ENCODE data around the gene DHRS1.

Gene DHRS1

DNA sequence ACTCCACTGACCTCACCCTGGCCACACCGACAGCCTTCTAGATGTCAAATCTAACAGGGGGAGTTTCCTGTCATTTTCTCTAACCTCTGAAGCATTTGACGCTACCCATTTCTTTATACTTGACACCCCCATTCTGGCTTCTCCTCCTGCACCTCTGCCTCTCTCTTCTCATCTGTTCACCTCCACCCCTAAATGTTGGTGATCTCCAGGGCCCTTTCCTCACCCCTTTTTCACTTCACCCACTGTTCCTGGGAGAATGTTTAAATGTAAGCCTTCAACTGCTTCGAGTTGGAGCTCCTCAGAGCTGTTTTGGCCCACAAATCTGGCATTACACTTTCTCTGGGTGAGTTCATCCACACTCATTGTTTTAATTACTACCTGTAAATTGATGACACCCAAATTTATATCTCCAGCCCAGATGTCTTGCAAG is 27.7 kb downstream of the DHRS1 start:
- DNase-seq = no peak

DNA sequence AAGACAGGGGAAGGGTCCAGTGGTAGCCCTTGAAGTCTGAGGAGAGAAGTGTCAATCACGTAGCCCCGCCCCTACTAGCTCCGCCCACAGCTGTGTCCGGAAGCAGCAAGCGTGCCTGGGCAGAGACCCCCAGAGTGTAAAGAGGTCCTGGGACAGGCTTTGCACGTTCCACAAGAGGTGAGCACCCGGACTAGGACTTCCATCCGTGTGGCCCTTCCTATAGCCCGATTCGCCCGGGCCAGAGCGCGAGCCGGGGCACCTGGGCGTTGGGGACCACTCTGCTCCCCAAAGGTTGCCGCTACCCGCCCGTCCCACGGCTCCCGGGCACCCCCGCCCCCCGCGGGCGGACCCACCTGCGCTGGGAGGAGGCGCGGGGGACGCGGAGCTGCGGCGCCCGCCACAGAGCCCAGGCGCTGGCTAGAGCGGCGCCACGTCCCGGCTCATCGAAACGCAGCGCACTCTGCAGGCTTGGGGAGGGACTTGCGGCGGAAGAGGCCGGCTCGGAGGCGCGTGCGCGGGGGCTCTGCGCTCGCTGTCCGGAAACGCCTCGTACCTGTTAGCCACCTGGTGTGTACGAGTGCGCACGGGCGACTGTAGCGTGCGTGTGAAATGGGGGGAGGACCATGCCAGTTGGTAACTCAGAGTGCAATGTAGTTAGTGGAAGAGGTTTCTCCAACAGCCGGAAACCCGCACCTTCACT is 28.3 kb downstream of the DHRS1 start, which contains the start of gene RABGGTA:
Gene RABGGTA, minus strand, starts transcription at position 464 of the 700 bp plus-strand sequence. CDS start 482 bp downstream, outside the sequence.
- in situ Hi-C loops (cut with HindIII; ENCODE audit: low pct_ligation_motif_present, low pct_unique_long_range_greater_than_20kb, low sequenced_read_pairs) = no loop called here
- peak; percentile 87 for DNase-seq

More for the DNA sequence above, 27.7 kb downstream of the DHRS1 start:
- in situ Hi-C loops (cut with HindIII; ENCODE audit: low pct_ligation_motif_present, low pct_unique_long_range_greater_than_20kb, low sequenced_read_pairs) = no loop called here

- in situ Hi-C loops (cut with HindIII; ENCODE audit: low pct_ligation_motif_present, low pct_unique_long_range_greater_than_20kb, low sequenced_read_pairs) = no loop called here
- no peak for DNase-seq
Observed at GRCh38 chr14:24270537-24271133, 28.9 kb downstream of the DHRS1 start.

DNA sequence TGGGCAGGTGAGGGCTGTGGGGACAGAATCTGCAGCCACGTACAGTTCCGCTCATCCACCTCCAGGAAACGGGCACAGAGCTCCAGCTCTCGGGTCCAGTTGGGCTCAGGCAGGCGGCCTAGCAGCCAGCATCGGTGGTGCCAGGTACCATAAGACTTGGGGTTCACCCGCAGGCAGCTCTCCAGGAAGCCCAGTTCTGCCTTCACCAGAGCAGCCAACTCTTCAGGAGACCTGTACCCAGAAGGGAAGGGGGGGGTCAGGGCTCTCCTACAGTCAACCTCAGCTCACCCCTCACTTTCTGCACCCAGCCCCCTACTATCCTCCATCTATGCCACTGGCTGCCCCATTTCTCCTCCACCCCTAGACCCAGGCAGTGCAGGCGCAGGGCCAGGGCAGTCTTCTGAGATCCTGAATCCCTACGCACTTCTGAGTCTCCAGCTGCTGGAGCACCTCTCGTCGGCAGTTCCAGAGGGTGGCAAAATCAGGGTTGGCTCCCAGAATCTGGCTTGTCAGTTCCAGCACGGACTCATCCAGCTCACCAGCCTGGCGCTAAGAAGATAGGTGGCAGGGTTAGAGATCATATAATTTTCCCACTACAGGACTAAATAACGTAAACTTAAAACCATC is 29.6 kb downstream of the DHRS1 start:
- in situ Hi-C loops (cut with HindIII; ENCODE audit: low pct_ligation_motif_present, low pct_unique_long_range_greater_than_20kb, low sequenced_read_pairs) = no loop called here
- no peak for DNase-seq

GRCh38 chr14:24269368-24269767 is 30.2 kb downstream of the DHRS1 start:
- in situ Hi-C loops (cut with HindIII; ENCODE audit: low pct_ligation_motif_present, low pct_unique_long_range_greater_than_20kb, low sequenced_read_pairs) = no loop called here
- no peak for DNase-seq

- DNase-seq = no peak
- in situ Hi-C loops (cut with HindIII; ENCODE audit: low pct_ligation_motif_present, low pct_unique_long_range_greater_than_20kb, low sequenced_read_pairs) = no loop called here
Observed at GRCh38 chr14:24268225-24268624, 31.4 kb downstream of the DHRS1 start.

- no peak for DNase-seq
- in situ Hi-C loops (cut with HindIII; ENCODE audit: low pct_ligation_motif_present, low pct_unique_long_range_greater_than_20kb, low sequenced_read_pairs) = no loop called here
Observed at GRCh38 chr14:24267516-24267915, 32.1 kb downstream of the DHRS1 start.

DNA sequence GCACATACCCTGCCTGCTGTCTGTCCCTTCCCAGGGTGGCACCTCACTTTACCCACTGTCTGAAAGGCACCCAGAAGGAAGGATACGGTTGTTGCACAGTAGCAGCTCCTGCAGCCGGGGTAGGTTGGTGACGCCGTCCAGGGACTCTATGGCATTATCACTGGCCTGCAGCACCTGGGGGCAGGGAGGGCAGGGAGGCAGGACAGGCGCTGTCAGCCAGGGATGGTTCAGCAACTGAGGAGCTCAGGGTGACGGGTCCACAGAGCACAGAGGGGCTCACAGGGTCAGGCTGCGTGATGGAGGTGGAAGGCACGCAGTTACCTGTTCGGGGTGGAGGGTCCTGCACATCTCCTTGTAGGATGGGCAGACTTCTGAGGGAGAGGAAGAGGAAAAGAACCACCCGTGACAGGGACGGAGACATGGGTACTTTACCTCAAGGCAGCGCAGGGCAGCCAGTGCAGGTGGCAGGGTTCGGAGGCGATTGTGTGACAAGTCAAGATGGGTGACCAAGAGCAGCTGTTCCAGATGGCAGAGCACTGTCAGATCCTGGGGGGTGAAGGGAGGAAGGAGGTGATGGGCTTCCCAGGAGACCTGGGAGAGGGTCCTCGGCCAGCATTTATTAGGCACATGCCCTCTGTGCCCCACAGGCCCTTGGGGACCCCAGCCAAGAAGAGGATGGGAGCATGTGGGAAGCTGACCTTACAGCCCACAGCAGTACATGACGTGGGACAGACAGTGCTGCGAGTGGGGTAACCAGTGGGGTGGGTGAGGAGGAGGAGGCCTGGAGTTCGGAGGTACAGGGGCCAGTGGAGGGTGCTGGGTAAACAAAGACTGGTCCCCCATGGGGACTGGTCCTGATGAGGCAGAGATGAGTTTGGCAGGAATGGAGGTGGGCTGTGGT is 33.0 kb downstream of the DHRS1 start:
- no peak for DNase-seq
- in situ Hi-C loops (cut with HindIII; ENCODE audit: low pct_ligation_motif_present, low pct_unique_long_range_greater_than_20kb, low sequenced_read_pairs) = no loop called here

- DNase-seq = no peak
- in situ Hi-C loops (cut with HindIII; ENCODE audit: low pct_ligation_motif_present, low pct_unique_long_range_greater_than_20kb, low sequenced_read_pairs) = no loop called here
Observed at GRCh38 chr14:24264298-24264697, 35.3 kb downstream of the DHRS1 start.

DNA sequence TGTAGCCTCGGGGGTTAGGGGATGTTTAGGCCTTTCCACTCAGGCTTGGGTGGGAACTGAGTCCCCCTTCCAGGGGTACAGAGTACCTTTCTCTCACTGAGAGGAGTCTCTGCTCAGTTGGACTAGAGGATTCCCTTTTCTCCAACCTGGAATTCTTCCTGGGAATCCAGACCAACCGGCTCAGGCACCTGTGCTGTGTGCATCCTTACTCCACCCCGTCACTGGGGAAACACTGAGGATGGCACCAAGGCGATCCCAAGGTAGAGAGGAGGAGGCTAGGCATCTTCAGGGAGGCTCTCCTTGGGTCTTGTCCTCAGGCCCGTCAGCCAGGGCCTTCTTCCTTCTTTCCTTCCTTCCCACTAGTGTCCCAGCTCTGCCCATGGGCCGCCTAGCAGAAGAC is 35.7 kb downstream of the DHRS1 start:
- in situ Hi-C loops (cut with HindIII; ENCODE audit: low pct_ligation_motif_present, low pct_unique_long_range_greater_than_20kb, low sequenced_read_pairs) = no loop called here
- no peak for DNase-seq

GRCh38 chr14:24262821-24263733 is 36.5 kb downstream of the DHRS1 start, which contains the start of gene TGM1:
TGM1 (minus strand) TSS chr14:24263177; CDS start chr14:24262352, 825 bp downstream.
- in situ Hi-C loops (cut with HindIII; ENCODE audit: low pct_ligation_motif_present, low pct_unique_long_range_greater_than_20kb, low sequenced_read_pairs) = no loop called here
- no peak for DNase-seq

GRCh38 chr14:24261969-24262327 is 37.6 kb downstream of the DHRS1 start:
- in situ Hi-C loops (cut with HindIII; ENCODE audit: low pct_ligation_motif_present, low pct_unique_long_range_greater_than_20kb, low sequenced_read_pairs) = no loop called here
- DNase-seq = no peak

DNA sequence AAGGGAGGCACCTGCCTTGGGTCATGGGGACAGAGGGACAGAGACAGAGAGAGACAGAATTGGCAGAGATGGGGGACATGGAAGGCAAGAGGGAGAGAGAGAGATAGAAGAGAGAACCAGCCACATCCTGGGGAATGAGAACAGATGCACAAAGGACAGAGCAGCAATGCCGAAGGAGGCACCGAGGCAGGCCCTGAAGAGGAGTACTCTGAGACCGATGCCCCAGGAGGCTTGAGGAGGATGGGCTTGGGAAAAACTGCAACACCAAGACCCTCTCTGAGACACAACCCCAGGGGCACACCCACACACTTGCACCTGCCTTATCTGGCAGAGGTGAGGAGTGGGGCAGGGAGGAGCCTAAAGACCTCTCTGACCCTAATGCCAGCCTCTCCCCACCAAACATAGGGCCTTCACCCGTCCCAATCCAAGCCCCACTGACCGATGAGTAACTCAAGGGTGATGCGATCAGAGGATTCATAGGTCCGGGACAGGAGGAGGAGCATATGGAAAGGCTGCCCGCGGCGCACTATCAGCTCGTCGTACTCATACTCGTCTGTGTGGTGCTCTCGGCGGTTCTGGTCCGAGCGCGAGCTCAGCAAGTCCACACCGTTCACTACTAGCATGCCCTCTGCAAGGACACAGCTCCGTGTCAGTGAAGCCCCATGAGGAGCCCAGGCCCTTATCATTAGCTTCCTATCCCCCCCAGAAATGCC is 38.2 kb downstream of the DHRS1 start:
- DNase-seq = no peak
- in situ Hi-C loops (cut with HindIII; ENCODE audit: low pct_ligation_motif_present, low pct_unique_long_range_greater_than_20kb, low sequenced_read_pairs) = no loop called here

DNA sequence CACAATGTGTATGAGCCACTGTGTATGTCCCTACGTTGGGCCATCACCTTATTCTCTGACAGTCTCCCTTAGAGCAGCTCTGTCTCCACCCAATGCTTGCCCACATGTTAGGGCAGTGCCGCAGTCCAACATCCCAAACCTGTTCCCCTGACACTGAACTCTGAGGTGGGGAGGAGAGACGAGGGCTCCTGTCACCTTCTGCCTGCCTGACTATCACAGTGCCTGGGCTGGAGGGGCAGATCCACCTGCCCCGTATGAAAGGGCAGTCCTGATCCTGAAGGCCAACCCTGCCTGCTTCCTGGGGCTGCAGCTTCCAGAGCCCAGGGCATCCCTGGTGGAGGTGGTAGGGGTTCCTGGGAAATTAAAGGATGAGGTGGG is 38.8 kb downstream of the DHRS1 start:
- no peak for DNase-seq
- in situ Hi-C loops (cut with HindIII; ENCODE audit: low pct_ligation_motif_present, low pct_unique_long_range_greater_than_20kb, low sequenced_read_pairs) = no loop called here

GRCh38 chr14:24260026-24260779 is 39.4 kb downstream of the DHRS1 start:
- in situ Hi-C loops (cut with HindIII; ENCODE audit: low pct_ligation_motif_present, low pct_unique_long_range_greater_than_20kb, low sequenced_read_pairs) = no loop called here
- no peak for DNase-seq

DNA sequence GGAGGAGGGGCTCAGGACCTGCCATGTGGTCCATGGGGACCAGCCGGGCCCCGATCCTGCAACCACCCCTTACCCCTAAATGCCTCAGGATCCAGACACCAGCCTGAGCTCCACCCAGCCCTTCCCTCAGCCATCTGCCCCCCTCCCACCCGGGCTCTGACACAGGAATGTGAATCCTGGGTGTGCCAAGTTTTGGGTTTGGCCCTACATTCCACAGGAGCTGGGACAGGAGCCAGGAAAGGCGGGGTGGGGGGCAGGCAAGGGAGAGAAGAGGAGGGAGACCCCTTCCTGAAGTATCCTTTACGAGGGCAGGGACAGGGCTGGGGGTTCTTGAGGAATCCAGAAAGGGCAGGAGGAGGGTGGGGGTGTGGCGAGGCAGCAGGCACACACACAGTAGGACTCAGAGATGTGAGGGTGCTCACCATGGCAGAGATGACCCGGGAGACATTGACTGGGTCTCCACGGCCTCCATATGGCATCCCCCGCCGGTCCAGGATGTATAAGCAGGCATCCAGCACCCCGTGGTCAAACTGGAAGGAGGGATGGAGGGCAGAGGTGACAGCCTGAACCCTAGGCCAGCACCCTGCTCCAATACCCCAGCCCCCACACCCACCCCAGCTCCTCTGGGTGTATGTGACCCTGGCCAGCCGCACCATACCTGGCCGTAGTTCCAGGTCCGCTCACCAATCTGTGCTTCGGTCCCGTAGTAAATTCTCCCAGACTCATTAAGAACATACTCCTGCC is 40.1 kb downstream of the DHRS1 start:
- DNase-seq = peak; percentile 33
- in situ Hi-C loops (cut with HindIII; ENCODE audit: low pct_ligation_motif_present, low pct_unique_long_range_greater_than_20kb, low sequenced_read_pairs) = no loop called here

Measured in ACHN (cell line).